ENCODE data around the gene RAB31. TPM values are rescaled to one million over a fixed set of nuclear protein-coding genes. Genes with fewer than 3 reads are reported as not detected.
"Not testable (repeated sequence)": the region's sequence is repeated elsewhere in the genome, so short reads cannot be mapped to it uniquely, and the experiment has no call there.

The RAB31 gene
- total RNA-seq, 1 donor from 2014 or later = 32.2 TPM

- intact Hi-C loops (cut with DNase I) = no loop called here
- DNase-seq (ENCODE audit: low spot score) = no peak
Observed at GRCh38 chr18:9750606-9751304, 42.7 kb downstream of the RAB31 start.

- intact Hi-C loops (cut with DNase I) = no loop called here
- DNase-seq (ENCODE audit: low spot score) = no peak
Observed at GRCh38 chr18:9751371-9752031, 43.4 kb downstream of the RAB31 start.

DNA sequence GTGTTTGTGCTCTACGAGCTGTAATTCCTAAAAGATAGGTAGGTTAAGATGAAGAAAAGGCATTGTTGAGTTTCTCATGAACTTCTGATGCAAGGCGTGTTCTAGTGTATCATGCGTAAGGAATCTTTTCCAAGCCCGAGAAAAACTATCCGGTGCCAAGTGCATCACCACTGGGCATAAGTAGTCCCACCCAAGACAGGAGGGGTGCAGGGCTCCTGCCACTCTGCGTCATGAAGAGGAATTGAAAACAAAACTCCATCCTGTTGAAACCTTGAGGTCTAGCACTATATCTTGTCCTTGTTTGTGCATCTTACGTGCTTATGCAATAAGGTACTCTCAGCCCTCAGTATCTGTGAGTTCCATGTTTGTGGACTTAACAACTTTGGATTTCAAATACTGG, 45.7 kb downstream of the RAB31 start:
- DNase-seq (ENCODE audit: low spot score) = no peak
- intact Hi-C loops (cut with DNase I) = no loop called here

GRCh38 chr18:9755110-9755509, 47.0 kb downstream of the RAB31 start:
- DNase-seq (ENCODE audit: low spot score) = no peak
- intact Hi-C loops (cut with DNase I) = no loop called here

- intact Hi-C loops (cut with DNase I) = no loop called here
- no peak for DNase-seq (ENCODE audit: low spot score)
Observed at GRCh38 chr18:9755615-9756014, 47.5 kb downstream of the RAB31 start.

DNA sequence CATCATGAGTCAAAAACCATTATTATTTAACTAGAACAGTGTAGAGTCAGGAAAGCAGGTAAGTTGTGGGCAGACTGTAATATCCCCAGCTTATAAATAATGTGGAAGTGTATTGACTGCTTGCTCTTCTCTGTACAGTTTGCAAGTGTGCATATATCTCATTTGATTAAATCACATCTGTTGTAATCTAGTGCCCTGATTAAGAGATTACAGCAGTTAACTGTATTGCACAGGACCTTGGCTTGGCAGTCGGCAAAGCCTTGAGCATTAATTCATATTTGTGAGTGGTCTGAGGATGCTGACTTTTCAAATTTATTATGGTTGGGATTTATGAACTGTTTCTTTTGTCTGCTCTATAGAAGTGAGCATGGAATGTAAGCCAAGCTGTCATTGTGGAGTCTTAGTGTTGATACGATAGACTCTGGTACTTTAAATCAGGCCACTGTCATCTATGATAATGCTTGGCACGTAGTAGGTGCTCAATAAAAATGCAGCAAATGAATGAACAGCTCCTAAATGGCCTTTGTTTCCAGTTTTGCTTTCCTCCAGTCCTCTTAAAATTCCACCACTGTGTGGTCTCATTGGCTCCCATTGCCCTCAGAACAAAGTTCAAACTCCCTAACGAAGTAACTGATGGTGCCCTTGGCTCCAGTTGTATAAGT, 48.3 kb downstream of the RAB31 start:
- intact Hi-C loops (cut with DNase I) = no loop called here
- no peak for DNase-seq (ENCODE audit: low spot score)

GRCh38 chr18:9756933-9757470, 48.9 kb downstream of the RAB31 start:
- no peak for DNase-seq (ENCODE audit: low spot score)
- intact Hi-C loops (cut with DNase I) = no loop called here

DNA sequence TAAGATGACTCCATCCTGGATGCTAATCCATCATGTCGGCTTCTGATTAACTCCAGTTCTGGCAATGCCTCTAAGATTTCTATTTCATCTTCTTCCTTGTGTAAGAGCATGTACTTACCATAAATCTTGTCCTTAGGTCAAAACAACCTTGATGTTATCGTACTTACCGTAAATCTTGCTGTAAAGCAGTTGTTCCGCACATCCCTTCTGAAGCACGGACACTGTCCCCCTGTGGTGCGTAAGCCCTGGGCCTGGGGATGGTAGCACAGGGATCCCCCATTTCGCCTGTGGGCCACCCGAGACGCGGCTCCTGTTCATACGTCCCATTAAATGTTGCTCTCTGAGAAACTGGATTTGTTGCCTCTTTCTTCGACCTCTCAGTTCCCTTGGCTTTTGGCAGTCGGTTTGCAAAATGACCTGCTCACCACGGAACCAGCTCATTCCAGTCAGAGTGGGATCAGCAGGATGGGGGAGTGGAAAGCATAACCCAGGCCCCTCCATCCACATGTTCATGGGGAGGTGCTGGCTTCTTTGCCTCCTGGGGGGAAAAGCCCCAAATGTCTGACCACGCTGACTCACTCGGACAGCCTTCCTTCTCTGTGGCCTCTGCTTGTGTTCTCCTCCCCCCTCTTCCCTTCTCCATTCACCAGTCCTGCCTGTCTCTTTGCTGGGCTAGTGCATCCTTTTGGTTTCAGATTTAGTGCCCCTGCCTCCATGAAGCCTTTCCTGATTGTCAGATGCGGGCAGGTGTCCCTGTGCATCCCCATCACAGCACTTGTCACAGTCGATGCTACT, 49.9 kb downstream of the RAB31 start:
- DNase-seq (ENCODE audit: low spot score) = no peak
- intact Hi-C loops (cut with DNase I) = no loop called here

- no peak for DNase-seq (ENCODE audit: low spot score)
Observed at GRCh38 chr18:9758624-9759075, 50.5 kb downstream of the RAB31 start.

DNA sequence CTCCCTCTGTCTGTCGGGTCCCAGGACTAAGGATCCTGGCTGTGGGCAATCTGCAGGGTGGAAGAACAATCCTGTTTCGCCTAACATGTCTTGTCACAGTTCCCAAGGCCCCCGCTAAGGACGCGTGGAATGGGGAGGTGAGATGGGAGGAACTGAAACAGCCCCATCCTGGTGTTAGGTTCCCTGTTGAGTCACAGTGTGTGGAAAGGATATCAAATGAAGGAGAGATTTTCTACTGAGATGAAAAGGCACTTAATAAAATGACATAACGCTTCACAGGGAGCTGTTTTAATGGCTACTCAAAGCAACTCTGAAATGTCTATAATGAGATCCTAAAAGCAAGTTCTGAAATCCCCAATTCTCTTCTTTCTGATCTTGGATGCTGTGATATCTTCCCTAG, 52.5 kb downstream of the RAB31 start:
- no peak for DNase-seq (ENCODE audit: low spot score)
- intact Hi-C loops (cut with DNase I) = no loop called here

More at GRCh38 chr18:9758624-9759075, 50.5 kb downstream of the RAB31 start:
- intact Hi-C loops (cut with DNase I) = no loop called here

GRCh38 chr18:9762526-9762925, 54.4 kb downstream of the RAB31 start:
- intact Hi-C loops (cut with DNase I) = no loop called here
- no peak for DNase-seq (ENCODE audit: low spot score)

DNA sequence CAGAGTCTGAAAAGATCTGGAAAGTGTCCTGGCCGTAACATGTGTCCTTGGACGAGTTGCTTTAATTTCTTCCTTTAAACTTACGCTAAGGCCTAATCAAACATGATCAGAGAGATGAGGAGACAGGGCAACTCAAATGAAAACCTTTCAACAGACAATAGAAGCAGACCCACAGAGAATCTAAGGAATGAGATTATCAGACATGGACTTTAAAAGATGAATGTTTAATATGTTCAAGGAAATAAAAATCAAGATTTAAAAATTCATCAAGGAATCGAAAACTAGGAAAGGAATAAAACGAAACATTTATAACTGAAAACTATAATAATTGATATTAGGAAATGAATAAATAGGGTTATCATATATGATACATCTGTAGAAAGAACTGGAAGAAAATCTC, 55.1 kb downstream of the RAB31 start:
- DNase-seq (ENCODE audit: low spot score) = no peak
- intact Hi-C loops (cut with DNase I) = no loop called here

DNA sequence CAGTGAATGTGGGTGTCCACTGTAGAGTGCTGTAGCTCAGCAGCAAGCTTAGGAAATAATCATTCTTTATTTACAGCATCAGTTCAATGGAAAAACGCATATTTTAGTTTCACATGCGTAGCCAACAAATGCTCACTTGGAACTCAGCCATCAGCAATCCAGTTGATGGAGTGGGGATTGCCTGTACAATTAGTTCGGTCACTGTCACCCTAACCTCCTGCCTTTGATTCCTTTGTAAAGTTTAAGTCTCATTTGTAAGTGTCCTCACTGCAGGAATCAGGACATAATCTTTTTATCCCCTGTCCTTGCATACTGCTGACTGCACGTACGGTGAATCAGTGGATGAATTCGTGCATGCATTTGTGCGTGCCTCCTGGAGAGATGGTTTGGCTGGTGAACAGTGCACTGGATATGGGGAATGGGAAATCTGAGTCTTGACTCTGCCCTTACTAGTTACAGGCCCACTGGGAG, 55.9 kb downstream of the RAB31 start:
- no peak for DNase-seq (ENCODE audit: low spot score)
- intact Hi-C loops (cut with DNase I) = no loop called here

- intact Hi-C loops (cut with DNase I) = no loop called here
- no peak for DNase-seq (ENCODE audit: low spot score)
Observed at GRCh38 chr18:9765501-9765900, 57.4 kb downstream of the RAB31 start.

- no peak for DNase-seq (ENCODE audit: low spot score)
- intact Hi-C loops (cut with DNase I) = no loop called here
Observed at GRCh38 chr18:9766076-9766481, 58.0 kb downstream of the RAB31 start.

GRCh38 chr18:9766740-9767139, 58.6 kb downstream of the RAB31 start:
- no peak for DNase-seq (ENCODE audit: low spot score)
- intact Hi-C loops (cut with DNase I) = no loop called here

- DNase-seq (ENCODE audit: low spot score); intact Hi-C loops (cut with DNase I): not testable (repeated sequence)
Observed at GRCh38 chr18:9768071-9768691, 60.1 kb downstream of the RAB31 start.

DNA sequence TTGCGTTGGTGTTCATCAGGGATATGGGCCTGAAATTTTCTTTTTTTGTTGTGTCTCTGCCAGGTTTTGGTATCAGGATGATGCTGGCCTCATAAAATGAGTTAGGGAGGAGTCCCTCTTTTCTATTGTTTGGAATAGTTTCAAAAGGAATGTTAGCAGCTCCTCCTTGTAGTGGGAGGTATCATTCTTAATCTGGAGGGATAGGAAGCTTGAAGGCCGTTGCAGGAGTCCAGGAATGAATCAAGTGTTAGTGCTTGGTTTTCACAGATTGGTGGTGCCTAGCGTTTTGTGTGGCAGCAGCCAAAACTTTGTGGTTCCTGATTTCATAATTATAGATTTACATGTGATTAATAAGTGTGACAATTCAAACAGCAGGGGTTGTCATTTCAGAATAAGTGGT, 62.0 kb downstream of the RAB31 start:
- not testable (repeated sequence) for DNase-seq (ENCODE audit: low spot score)
- intact Hi-C loops (cut with DNase I) = loop anchor here (5.0 kb wide), 3 partner anchors 63 to 193 kb away; partner anchors contain the start of gene RAB31
